ENCODE data around the gene RGPD8.

- no peak for TF ChIP-seq EZH2 (IDR thresholded peaks at IDR 0.05; ENCODE audit: low read depth)
- TF ChIP-seq CTCF (conservative IDR thresholded peaks at IDR 0.05) = no peak
These were observed 97.8 kb downstream of the RGPD8 start for GRCh38 chr2:112335600-112335999.
